Mesenchymal stem cell (in vitro differentiated cells and primary cell): ENCODE measurements around the gene TDRD10.

ENCODE experiments used
- DNase-seq: peaks from one replicate; pipeline ENCODE4 v3.0.0-alpha.2; 2013
- H2AFZ ChIP-seq: one replicate; pipeline ENCODE4 v1.6.1; 2013; ENCODE audit warnings: low read depth, mild to moderate bottlenecking, control low read depth, inconsistent platforms, low read length, moderate library complexity
- H2AK5ac ChIP-seq: 2 replicates; pipeline ENCODE4 v1.6.1; 2013; ENCODE audit warnings: low read length, moderate library complexity, mild to moderate bottlenecking, inconsistent platforms; ENCODE audit not compliant: severe bottlenecking
- H2BK120ac ChIP-seq: one replicate; pipeline ENCODE4 v1.6.1; 2013; ENCODE audit warnings: low read depth, mild to moderate bottlenecking, inconsistent platforms, low read length, moderate library complexity
- H2BK12ac ChIP-seq, 2 experiments: one replicate each; pipeline ENCODE4 v1.6.1; 2013; ENCODE audit warnings: inconsistent platforms in 2 of 2, low read length in 2 of 2, mild to moderate bottlenecking in 2 of 2, moderate library complexity in 2 of 2, control low read depth in 1 of 2
- H2BK15ac ChIP-seq: one replicate; pipeline ENCODE4 v1.6.1; 2013; ENCODE audit warnings: mild to moderate bottlenecking, low read depth, inconsistent platforms; ENCODE audit not compliant: poor library complexity, severe bottlenecking
- H2BK5ac ChIP-seq: 2 replicates; pipeline ENCODE4 v1.6.1; 2013; ENCODE audit warnings: low read depth, mild to moderate bottlenecking, low read length, control low read depth, inconsistent platforms; ENCODE audit not compliant: poor library complexity, severe bottlenecking
- H3K14ac ChIP-seq, 2 experiments: one replicate each; pipeline ENCODE4 v1.6.1; 2013; ENCODE audit warnings: inconsistent platforms in 2 of 2, low read length in 2 of 2, control low read depth in 1 of 2, mild to moderate bottlenecking in 1 of 2, moderate library complexity in 1 of 2
- H3K18ac ChIP-seq, 2 experiments: one replicate each; pipeline ENCODE4 v1.6.1; 2013; ENCODE audit warnings: inconsistent platforms in 2 of 2, low read length in 2 of 2, control low read depth in 1 of 2, low read depth in 1 of 2, mild to moderate bottlenecking in 1 of 2
- H3K23ac ChIP-seq, 2 experiments: one replicate each; pipeline ENCODE4 v1.6.1; 2013; ENCODE audit warnings: inconsistent platforms in 2 of 2, low read length in 2 of 2, mild to moderate bottlenecking in 2 of 2, moderate library complexity in 2 of 2, control low read depth in 1 of 2
- H3K27ac ChIP-seq: 2 replicates; pipeline ENCODE4 v1.5.1; 2013; ENCODE audit warnings: mild to moderate bottlenecking, moderate library complexity, low read length, control low read depth, inconsistent platforms; ENCODE audit not compliant: poor library complexity, severe bottlenecking
- H3K27me3 ChIP-seq, 2 experiments: 2 replicates each; pipeline versions ENCODE4 v1.6.1 to v1.7.0; 2013; ENCODE audit warnings: low read length in 2 of 2, mild to moderate bottlenecking in 2 of 2, moderate library complexity in 2 of 2, control low read depth in 1 of 2, inconsistent platforms in 1 of 2; ENCODE audit not compliant: control insufficient read depth in 1 of 2, insufficient read depth in 1 of 2
- H3K36me3 ChIP-seq, 2 experiments: 2 replicates each; pipeline versions ENCODE4 v1.6.1 to v1.7.0; 2013; ENCODE audit warnings: low read length in 2 of 2, control low read depth in 1 of 2, inconsistent platforms in 1 of 2, low read depth in 1 of 2, mild to moderate bottlenecking in 1 of 2; ENCODE audit not compliant: insufficient read depth in 2 of 2, control insufficient read depth in 1 of 2
- H3K4ac ChIP-seq, 2 experiments: one replicate each; pipeline ENCODE4 v1.6.1; 2013; ENCODE audit warnings: inconsistent platforms in 2 of 2, low read length in 2 of 2, mild to moderate bottlenecking in 2 of 2, moderate library complexity in 2 of 2, control low read depth in 1 of 2, low read depth in 1 of 2
- H3K4me1 ChIP-seq: 2 replicates; pipeline ENCODE4 v1.6.1; 2013; ENCODE audit warnings: low read depth, low read length, control low read depth; ENCODE audit not compliant: control insufficient read depth, insufficient read depth
- H3K4me2 ChIP-seq: 2 replicates; pipeline ENCODE4 v1.6.1; 2013; ENCODE audit warnings: low read length, mild to moderate bottlenecking, inconsistent platforms; ENCODE audit not compliant: poor library complexity, severe bottlenecking
- H3K4me3 ChIP-seq, 2 experiments: 2 replicates each; pipeline versions ENCODE4 v1.5.1 to v1.7.0; 2013; ENCODE audit warnings: low read length in 2 of 2, mild to moderate bottlenecking in 2 of 2, control low read depth in 1 of 2, low read depth in 1 of 2; ENCODE audit not compliant: insufficient read depth in 1 of 2
- H3K79me1 ChIP-seq: replicated peaks from 2 replicates; pipeline ENCODE4 v1.6.1; 2013; ENCODE audit warnings: mild to moderate bottlenecking, control low read depth, low read length, inconsistent platforms; ENCODE audit not compliant: poor library complexity, severe bottlenecking
- H3K9ac ChIP-seq: 2 replicates; pipeline ENCODE4 v1.7.0; 2013; ENCODE audit warnings: mild to moderate bottlenecking, low read length, moderate library complexity
- H3K9me3 ChIP-seq: 2 replicates; pipeline ENCODE4 v1.7.0; 2013; ENCODE audit warnings: mild to moderate bottlenecking, low read length; ENCODE audit not compliant: control insufficient read depth
- H4K8ac ChIP-seq: one replicate; pipeline ENCODE4 v1.6.1; 2013; ENCODE audit warnings: inconsistent platforms, mild to moderate bottlenecking, low read length, moderate library complexity
- H4K91ac ChIP-seq: one replicate; pipeline ENCODE4 v1.6.1; 2013; ENCODE audit warnings: mild to moderate bottlenecking, low read length, inconsistent platforms
- WGBS: methylation state at CpG from one replicate; pipeline ENCODE4 v1.1.7; 2013; ENCODE audit warnings: mixed read lengths; 5-methylcytosine and 5-hydroxymethylcytosine counted together

TDRD10 gene

GRCh38 chr1:154467434-154468102 is 34.5 kb upstream of the TDRD10 start:
- Histone ChIP-seq H3K36me3 (peaks cover 10 to 13% of the 10 kb centered on the region in 2 experiments), H3K9ac (no peak overlapping the region), H2AK5ac (peak overlapping the region; percentile 35), H3K18ac (no peak overlapping the region), H3K4me1 (peaks cover 25% of the 10 kb centered on the region), H3K4me2 (no peak overlapping the region), H3K4ac (no peak overlapping the region), H3K9me3 (no peaks in the 10 kb centered on the region), H3K27ac (no peak overlapping the region), H2BK15ac (no peak overlapping the region), H3K4me3 (no peak overlapping the region), H3K23ac (no peak overlapping the region), H3K79me1 (no peaks in the 10 kb centered on the region), H2BK5ac (no peak overlapping the region), H2BK12ac (no peak overlapping the region), H4K91ac (no peak overlapping the region), H4K8ac (no peak overlapping the region), H2AFZ (no peak overlapping the region), H3K27me3 (no peaks in the 10 kb centered on the region), H3K14ac (no peak overlapping the region), H2BK120ac (no peak overlapping the region)
- WGBS, result 91% methylated on average over 9 of the region's 11 CpGs
- no peak for DNase-seq

- H3K9ac ChIP-seq, result no peak overlapping the region
- H2BK15ac ChIP-seq, result no peak overlapping the region
- H4K91ac ChIP-seq, result no peak overlapping the region
- no peak overlapping the region for H2BK120ac ChIP-seq
- peak overlapping the region in 1 of 2 experiments; percentile 14 for H3K4me3 ChIP-seq
- no peak overlapping the region for H3K23ac ChIP-seq
- no peak overlapping the region for H3K18ac ChIP-seq
- H2AK5ac ChIP-seq, result no peak overlapping the region
- DNase-seq, result no peak
- H2BK12ac ChIP-seq, result no peak overlapping the region
- H3K14ac ChIP-seq, result no peak overlapping the region
- no peak overlapping the region for H4K8ac ChIP-seq
- no peaks in the 10 kb centered on the region for H3K27me3 ChIP-seq
- H2AFZ ChIP-seq, result no peak overlapping the region
- H3K4me1 ChIP-seq, result peaks cover 21% of the 10 kb centered on the region
- no peak overlapping the region for H3K4me2 ChIP-seq
- peaks cover 10 to 13% of the 10 kb centered on the region in 2 experiments for H3K36me3 ChIP-seq
- H3K9me3 ChIP-seq, result no peaks in the 10 kb centered on the region
- no peak overlapping the region for H3K27ac ChIP-seq
- H3K79me1 ChIP-seq, result no peaks in the 10 kb centered on the region
- 80% methylated on average over 12 of the region's 12 CpGs for WGBS
- H3K4ac ChIP-seq, result no peak overlapping the region
- no peak overlapping the region for H2BK5ac ChIP-seq
Measured at GRCh38 chr1:154468535-154469250, 33.3 kb upstream of the TDRD10 start.

- no peak overlapping the region for H2BK120ac ChIP-seq
- H4K91ac ChIP-seq, result no peak overlapping the region
- no peak overlapping the region for H2BK12ac ChIP-seq
- peaks cover 9 to 10% of the 10 kb centered on the region in 2 experiments for H3K36me3 ChIP-seq
- H2BK5ac ChIP-seq, result no peak overlapping the region
- no peaks in the 10 kb centered on the region for H3K27me3 ChIP-seq
- no peak overlapping the region for H4K8ac ChIP-seq
- H3K79me1 ChIP-seq, result no peaks in the 10 kb centered on the region
- H3K14ac ChIP-seq, result no peak overlapping the region
- no peak for DNase-seq
- no peak overlapping the region for H3K4ac ChIP-seq
- no peak overlapping the region for H3K4me2 ChIP-seq
- H3K27ac ChIP-seq, result no peak overlapping the region
- H3K18ac ChIP-seq, result no peak overlapping the region
- H3K23ac ChIP-seq, result no peak overlapping the region
- 92% methylated on average over 10 of the region's 10 CpGs for WGBS
- H3K4me1 ChIP-seq, result peaks cover 23% of the 10 kb centered on the region
- H3K4me3 ChIP-seq, result no peak overlapping the region
- no peak overlapping the region for H2AFZ ChIP-seq
- no peaks in the 10 kb centered on the region for H3K9me3 ChIP-seq
- H2AK5ac ChIP-seq, result no peak overlapping the region
- no peak overlapping the region for H2BK15ac ChIP-seq
- H3K9ac ChIP-seq, result no peak overlapping the region
Measured at GRCh38 chr1:154469844-154470560, 32.0 kb upstream of the TDRD10 start.

- no peaks in the 10 kb centered on the region for H3K27me3 ChIP-seq
- H3K23ac ChIP-seq, result no peak overlapping the region
- WGBS, result 100% methylated on average over 2 of the region's 2 CpGs
Measured at GRCh38 chr1:154471304-154471703, 30.7 kb upstream of the TDRD10 start.

More at GRCh38 chr1:154471304-154471703, 30.7 kb upstream of the TDRD10 start:
- H3K18ac ChIP-seq, result no peak overlapping the region
- no peak overlapping the region for H2AFZ ChIP-seq
- no peak overlapping the region for H2BK12ac ChIP-seq
- H4K91ac ChIP-seq, result no peak overlapping the region
- no peaks in the 10 kb centered on the region for H3K79me1 ChIP-seq
- H3K9ac ChIP-seq, result no peak overlapping the region
- H3K27ac ChIP-seq, result no peak overlapping the region
- no peak for DNase-seq
- H3K4me3 ChIP-seq, result no peak overlapping the region
- no peak overlapping the region for H3K4me2 ChIP-seq
- H3K36me3 ChIP-seq, result peaks cover 0 to 3% of the 10 kb centered on the region in 2 experiments
- H3K4ac ChIP-seq, result no peak overlapping the region
- H2AK5ac ChIP-seq, result no peak overlapping the region
- H3K9me3 ChIP-seq, result no peaks in the 10 kb centered on the region
- H4K8ac ChIP-seq, result no peak overlapping the region
- no peak overlapping the region for H2BK15ac ChIP-seq
- peaks cover 16% of the 10 kb centered on the region for H3K4me1 ChIP-seq
- no peak overlapping the region for H3K14ac ChIP-seq
- H2BK120ac ChIP-seq, result no peak overlapping the region
- no peak overlapping the region for H2BK5ac ChIP-seq
